Fibroblast of the aortic adventitia (primary cell): ENCODE results near the gene CHMP1A. TPM values are rescaled to one million over a fixed set of nuclear protein-coding genes. Genes with fewer than 3 reads are reported as not detected.
"Not testable (repeated sequence)": the region's sequence is repeated elsewhere in the genome, so short reads cannot be mapped to it uniquely, and the experiment has no call there.

Source experiments
- DNase-seq: peaks from one replicate; pipeline ENCODE4 v3.0.0-alpha.2; 2010; ENCODE audit warnings: low read depth
- H3K4me3 ChIP-seq: 2 replicates; pipeline ENCODE4 v1.5.1; 2011; ENCODE audit warnings: low read depth, mild to moderate bottlenecking, control low read depth, low read length, moderate library complexity
- total RNA-seq: library from RNA; depleted of rRNA; stranded (reverse); fragments of >200 nt; gene quantifications from 2 replicates; pipeline ENCODE4 v1.2.3, GENCODE V29; 2012; ENCODE audit warnings: low replicate concordance
- TF ChIP-seq, protein P1 (sequence below): IDR thresholded peaks from 2 replicates; pipeline ENCODE4 v1.5.1; 2011; ENCODE audit warnings: mild to moderate bottlenecking, low read length, control low read depth, inconsistent platforms; ENCODE audit not compliant: insufficient read depth

Gene CHMP1A
- total RNA-seq, 1 donor = 80.0 TPM

DNA sequence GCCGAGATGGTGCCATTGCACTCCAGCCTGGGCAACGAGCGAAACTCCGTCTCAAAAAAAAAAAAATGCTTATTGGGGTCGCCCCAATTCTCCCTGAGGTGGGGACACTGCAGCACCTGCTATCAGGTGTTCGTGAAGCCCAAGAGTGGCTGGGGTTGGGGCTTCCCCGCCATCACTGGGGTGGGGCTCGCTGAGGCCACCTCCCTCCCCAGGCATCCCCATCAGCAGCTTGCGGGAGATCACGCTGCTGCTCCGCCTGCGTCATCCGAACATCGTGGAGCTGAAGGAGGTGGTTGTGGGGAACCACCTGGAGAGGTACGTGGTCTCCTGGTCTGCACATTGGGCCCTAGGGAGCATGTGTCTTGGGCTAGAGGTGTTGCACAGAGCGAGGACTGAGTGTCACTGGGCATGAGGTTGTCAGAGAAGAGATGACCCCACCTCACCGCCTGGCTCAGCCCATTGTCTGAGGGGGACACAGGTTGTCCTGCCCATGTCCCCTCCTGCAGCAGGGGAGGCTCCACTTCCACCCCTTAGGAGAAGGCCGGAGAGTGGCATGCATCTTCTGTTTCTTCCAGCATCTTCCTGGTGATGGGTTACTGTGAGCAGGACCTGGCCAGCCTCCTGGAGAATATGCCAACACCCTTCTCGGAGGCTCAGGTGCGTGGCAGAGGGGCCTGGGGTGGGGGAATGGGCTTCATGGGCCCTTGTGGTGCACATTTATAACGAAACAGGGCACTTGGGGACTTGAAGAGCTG lies 33.9 kb upstream of the CHMP1A start:
- TF ChIP-seq, protein P1, sequence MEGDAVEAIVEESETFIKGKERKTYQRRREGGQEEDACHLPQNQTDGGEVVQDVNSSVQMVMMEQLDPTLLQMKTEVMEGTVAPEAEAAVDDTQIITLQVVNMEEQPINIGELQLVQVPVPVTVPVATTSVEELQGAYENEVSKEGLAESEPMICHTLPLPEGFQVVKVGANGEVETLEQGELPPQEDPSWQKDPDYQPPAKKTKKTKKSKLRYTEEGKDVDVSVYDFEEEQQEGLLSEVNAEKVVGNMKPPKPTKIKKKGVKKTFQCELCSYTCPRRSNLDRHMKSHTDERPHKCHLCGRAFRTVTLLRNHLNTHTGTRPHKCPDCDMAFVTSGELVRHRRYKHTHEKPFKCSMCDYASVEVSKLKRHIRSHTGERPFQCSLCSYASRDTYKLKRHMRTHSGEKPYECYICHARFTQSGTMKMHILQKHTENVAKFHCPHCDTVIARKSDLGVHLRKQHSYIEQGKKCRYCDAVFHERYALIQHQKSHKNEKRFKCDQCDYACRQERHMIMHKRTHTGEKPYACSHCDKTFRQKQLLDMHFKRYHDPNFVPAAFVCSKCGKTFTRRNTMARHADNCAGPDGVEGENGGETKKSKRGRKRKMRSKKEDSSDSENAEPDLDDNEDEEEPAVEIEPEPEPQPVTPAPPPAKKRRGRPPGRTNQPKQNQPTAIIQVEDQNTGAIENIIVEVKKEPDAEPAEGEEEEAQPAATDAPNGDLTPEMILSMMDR = no peak
- H3K4me3 ChIP-seq = no peak overlapping the region
- no peak for DNase-seq

DNA sequence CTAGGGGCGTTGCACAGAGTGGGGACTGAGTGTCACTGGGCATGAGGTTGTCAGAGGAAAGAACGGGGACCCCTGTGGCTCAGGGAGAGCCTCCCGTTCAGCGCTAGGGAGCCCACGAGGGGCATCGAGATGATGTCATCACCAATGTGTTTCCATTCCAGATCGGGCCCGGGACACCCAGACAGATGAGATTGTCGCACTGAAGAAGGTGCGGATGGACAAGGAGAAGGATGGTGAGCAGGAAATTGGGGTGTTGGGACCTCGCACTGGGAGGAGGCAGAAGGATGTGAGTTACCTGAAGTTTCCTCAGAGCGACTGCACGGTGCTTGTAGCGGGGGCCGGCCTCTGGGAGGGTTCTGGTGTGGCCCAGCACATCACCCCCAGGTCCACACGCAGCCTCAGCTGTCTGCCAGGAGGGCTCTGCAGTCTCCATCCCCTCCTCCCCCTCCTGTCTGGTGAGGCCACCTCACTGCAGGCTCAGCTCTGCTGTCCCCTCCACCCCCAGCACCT lies 32.9 kb upstream of the CHMP1A start:
- no peak overlapping the region for H3K4me3 ChIP-seq
- DNase-seq = no peak
- TF ChIP-seq, protein P1 = no peak

DNA sequence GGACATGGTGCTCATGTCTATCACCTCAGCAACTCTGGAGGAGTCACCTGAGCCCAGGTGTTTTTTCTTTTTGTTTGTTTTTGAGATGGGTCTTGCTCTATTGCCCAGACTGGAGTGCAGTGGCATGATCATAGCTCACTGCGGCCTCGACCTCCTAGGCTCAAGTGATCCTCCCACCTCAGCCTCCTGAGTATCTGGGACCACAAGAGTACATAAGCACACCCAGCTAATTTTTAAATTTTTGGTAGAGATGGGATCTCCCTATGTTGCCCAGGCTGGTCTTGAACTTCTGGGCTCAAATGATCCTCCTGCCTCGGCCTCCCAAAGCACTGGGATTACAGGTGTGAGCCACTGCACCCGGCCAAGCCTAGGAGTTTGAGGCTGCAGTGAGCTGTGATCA lies 32.1 kb upstream of the CHMP1A start:
- DNase-seq, H3K4me3 ChIP-seq: not testable (repeated sequence)

GRCh38 chr16:89689142-89689541 lies 31.6 kb upstream of the CHMP1A start:
- TF ChIP-seq, protein P1 = no peak
- no peak for DNase-seq
- no peak overlapping the region for H3K4me3 ChIP-seq

GRCh38 chr16:89688395-89688794 lies 30.9 kb upstream of the CHMP1A start:
- H3K4me3 ChIP-seq = no peak overlapping the region
- TF ChIP-seq, protein P1 = no peak
- DNase-seq = no peak

- peak; percentile 22 for DNase-seq
- peak overlapping the region; percentile 92 for H3K4me3 ChIP-seq
- TF ChIP-seq, protein P1 = no peak
These were observed 29.8 kb upstream of the CHMP1A start for GRCh38 chr16:89687092-89687940.

DNA sequence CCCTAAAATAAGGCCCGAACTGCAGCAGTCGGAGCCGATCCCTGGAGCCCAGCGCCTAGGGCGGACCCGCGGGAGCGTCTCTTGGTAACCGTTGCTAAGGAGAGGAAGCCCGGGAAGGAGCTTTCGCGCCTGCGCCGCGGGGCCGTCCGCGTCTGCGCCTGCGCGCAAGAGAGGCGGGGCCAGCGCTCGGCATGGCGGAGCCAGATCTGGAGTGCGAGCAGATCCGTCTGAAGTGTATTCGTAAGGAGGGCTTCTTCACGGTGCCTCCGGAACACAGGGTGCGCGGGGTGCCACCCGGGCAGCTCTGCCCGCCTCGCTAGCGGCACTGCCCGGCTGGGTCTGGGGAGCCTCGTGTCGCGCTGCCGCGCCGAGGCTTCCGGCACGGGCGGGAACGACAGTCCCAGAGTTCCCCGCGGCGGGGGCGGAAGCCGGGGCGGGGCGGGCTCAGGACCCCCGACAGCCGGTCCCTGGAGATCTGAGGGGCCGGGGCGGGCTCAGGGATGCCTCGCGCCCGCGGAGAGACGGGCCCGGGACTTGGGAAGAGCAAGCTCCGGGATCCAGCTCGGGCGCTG lies 29.1 kb upstream of the CHMP1A start, which contains the start of gene CDK10:
TSS of gene CDK10 (plus strand) at position 170 of the 572 bp plus-strand sequence. CDS start at position 192, 22 bp downstream.
- peak within 1 kb of the TSS; percentile 92 for H3K4me3 ChIP-seq
- TF ChIP-seq, protein P1 = no peak
- DNase-seq = peak; percentile 85
